Activated CD4-positive, CD25-positive, alpha-beta regulatory T cell treated with anti-CD3 and anti-CD28 coated beads, Interleukin-2, amount 50 U/mL, for 16 hours (primary cell): ENCODE measurements around the gene HSPA1A.
"Not testable (repeated sequence)": the region's sequence is repeated elsewhere in the genome, so short reads cannot be mapped to it uniquely, and the experiment has no call there.

Source experiments
- DNase-seq: peaks from one replicate; pipeline ENCODE4 v3.0.0-alpha.2; 2020; ENCODE audit warnings: low read depth, low spot score

HSPA1A gene

GRCh38 chr6:31836474-31837368 is 21.4 kb downstream of the HSPA1A start:
- no peak for DNase-seq

GRCh38 chr6:31837369-31838113 is 22.2 kb downstream of the HSPA1A start:
- no peak for DNase-seq

GRCh38 chr6:31838114-31838553 is 22.8 kb downstream of the HSPA1A start:
- not testable (repeated sequence) for DNase-seq

GRCh38 chr6:31838968-31839367 is 23.6 kb downstream of the HSPA1A start:
- DNase-seq = no peak

- DNase-seq = not testable (repeated sequence)
Measured at GRCh38 chr6:31839779-31840126, 24.4 kb downstream of the HSPA1A start.

GRCh38 chr6:31842053-31842452 is 26.7 kb downstream of the HSPA1A start:
- no peak for DNase-seq

GRCh38 chr6:31844507-31844906 is 29.2 kb downstream of the HSPA1A start:
- no peak for DNase-seq

- DNase-seq = no peak
Measured at GRCh38 chr6:31847276-31847978, 32.1 kb downstream of the HSPA1A start.

- DNase-seq = no peak
Measured at GRCh38 chr6:31850765-31851484, 35.6 kb downstream of the HSPA1A start.

- DNase-seq = no peak
Measured at GRCh38 chr6:31851485-31851832, 36.1 kb downstream of the HSPA1A start.

- not testable (repeated sequence) for DNase-seq
Measured at GRCh38 chr6:31851980-31852718, 36.8 kb downstream of the HSPA1A start.

GRCh38 chr6:31857774-31858173 is 42.4 kb downstream of the HSPA1A start:
- not testable (repeated sequence) for DNase-seq

- no peak for DNase-seq
Measured at GRCh38 chr6:31858707-31859106, 43.4 kb downstream of the HSPA1A start.

GRCh38 chr6:31859923-31860322 is 44.6 kb downstream of the HSPA1A start:
- DNase-seq = no peak

GRCh38 chr6:31860349-31860748 is 45.0 kb downstream of the HSPA1A start:
- DNase-seq = no peak

- DNase-seq = no peak
Measured at GRCh38 chr6:31861150-31861549, 45.8 kb downstream of the HSPA1A start.

GRCh38 chr6:31861919-31862343 is 46.6 kb downstream of the HSPA1A start:
- DNase-seq = no peak

- peak; percentile 100 for DNase-seq
Measured at GRCh38 chr6:31862344-31863235, 47.2 kb downstream of the HSPA1A start, which contains the start of gene NEU1. NEU1 (minus strand) TSS chr6:31862821; CDS start chr6:31862776, 45 bp downstream.

GRCh38 chr6:31864123-31864562 is 48.8 kb downstream of the HSPA1A start:
- not testable (repeated sequence) for DNase-seq

- no peak for DNase-seq
Measured at GRCh38 chr6:31864818-31865204, 49.5 kb downstream of the HSPA1A start.
